GM19468 (cell line): ENCODE measurements around the gene UQCRH.

ENCODE experiments used
- ATAC-seq: cut with Tn5 transposase; IDR thresholded peaks from one replicate; pipeline ENCODE4 v1.9.1; 2021; ENCODE audit warnings: mild to moderate bottlenecking, moderate library complexity, moderate number of reproducible peaks; ENCODE audit not compliant: unreplicated experiment; ENCODE audit errors: extremely low read depth

The UQCRH gene

DNA sequence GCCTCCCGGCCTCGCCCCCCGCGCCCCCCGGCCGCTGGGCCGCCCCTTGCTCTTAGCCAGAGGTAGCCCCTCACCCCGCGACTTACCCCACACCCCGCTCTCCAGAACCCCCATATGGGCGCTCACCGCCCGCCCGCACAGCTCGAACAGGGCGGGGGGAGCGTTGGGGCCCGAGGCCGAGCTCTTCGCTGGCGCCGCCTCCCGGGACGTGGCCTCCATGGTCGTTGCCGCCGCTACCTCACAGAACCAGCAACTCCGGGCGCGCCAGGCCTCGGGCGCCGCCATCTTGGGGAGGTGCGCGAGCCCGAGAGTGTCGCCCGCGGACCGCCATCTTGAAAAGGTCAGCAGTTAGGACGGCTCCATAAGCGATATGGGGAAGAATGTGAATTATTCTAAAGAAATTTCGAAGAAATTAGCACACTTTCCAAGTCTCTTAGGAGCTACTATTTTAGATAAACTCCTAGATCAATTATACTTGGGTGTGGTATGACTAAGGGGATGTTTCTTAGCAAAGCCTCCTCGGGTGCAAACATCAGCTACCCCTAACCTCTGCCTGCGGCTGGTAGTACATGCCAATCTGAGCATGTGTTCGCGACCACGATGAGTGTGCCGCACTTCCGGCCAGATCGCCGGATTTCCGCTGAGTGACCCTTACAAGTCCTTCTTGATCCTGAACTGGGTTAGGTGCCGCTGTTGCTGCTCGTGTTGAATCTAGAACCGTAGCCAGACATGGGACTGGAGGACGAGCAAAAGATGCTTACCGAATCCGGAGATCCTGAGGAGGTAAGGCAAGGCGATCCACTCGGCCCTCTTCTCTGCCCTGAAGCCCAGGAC, at the start of gene UQCRH, which contains the start of gene LRRC41:
Gene UQCRH, plus strand, starts transcription at position 661 of the 834 bp plus-strand sequence. Its CDS starts 69 bp downstream, at position 730.
Gene LRRC41, minus strand, starts transcription at position 579 of the 834 bp plus-strand sequence. Its CDS starts 294 bp downstream, at position 285.
- peak; percentile 67 for ATAC-seq

DNA sequence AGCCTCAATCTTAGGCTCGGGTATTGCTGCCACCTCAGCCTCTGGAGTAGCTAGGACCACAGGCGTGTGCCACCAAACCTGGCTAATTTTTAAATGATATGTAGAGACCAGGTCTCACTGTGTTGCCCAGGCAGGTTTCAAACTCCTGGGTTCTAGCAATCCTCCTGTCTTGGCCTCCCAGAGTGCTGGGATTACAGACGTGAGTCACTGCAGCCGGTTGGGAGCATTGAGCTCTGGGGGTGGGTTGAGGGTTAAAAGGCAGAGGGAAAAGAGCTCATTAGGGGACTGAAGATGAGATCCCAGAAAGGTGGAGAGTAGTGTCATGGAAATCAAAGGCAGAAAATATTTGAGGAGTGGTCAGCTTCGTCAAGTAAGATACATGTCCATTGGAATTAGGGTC, 48.8 kb upstream of the UQCRH start:
- no peak for ATAC-seq

DNA sequence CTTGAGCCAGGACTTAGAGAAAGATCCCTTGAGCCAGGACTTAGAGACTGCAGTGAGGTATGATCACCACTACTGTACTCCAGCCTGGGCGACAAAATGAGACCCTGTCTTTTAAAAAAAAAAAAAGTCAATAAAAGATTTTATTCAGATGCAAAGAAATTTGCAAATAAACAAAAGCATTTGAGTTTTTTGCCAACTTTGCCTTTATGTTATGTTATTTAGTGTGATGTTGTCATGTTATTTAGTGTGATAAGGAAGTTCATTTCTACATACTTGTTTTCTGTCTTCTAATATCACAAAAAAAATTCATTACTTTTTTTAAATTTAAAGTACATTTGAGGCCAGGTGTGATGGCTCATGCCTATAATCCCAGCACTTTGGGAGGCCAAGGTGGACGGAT, 47.0 kb upstream of the UQCRH start:
- ATAC-seq = no peak

DNA sequence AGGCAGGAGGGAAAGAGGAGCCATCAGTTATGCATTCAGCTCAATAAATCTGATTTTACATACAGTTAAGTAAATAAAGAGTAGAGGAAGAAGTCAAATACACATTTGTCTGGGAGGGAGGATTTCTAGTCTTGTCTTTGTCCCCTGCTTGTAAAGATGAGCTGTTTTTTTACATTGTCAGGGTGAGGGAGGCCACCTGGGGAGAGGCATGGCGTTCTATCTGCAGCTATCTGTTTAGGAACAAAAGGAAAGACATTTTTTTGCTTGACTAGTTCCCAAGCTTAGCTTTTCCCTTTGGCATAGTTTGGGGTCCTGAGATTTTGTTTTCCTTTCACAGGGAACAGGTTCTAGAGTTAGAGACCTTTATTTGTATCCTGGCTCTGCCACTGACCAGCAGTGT, 41.0 kb upstream of the UQCRH start:
- ATAC-seq = no peak

DNA sequence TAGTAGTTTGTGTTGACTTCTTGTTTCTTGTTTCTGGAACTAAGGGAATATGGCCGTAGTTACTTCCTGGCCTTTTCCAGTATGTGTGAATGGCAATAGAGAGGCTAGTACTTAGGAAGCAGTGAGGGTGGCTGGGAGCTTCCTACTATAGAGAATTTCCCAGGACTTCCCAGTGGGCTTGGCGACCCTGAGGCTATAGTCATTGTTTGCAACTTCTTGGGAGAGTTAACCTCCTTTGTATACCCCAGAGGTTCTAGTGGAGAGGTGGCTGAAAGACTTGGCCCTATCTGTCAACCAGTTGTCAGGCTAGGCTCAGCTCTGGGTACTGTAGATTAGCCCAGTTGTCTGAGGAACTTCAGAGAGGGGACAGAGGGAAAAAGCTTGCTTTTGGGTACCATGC, 40.4 kb upstream of the UQCRH start:
- ATAC-seq = no peak

DNA sequence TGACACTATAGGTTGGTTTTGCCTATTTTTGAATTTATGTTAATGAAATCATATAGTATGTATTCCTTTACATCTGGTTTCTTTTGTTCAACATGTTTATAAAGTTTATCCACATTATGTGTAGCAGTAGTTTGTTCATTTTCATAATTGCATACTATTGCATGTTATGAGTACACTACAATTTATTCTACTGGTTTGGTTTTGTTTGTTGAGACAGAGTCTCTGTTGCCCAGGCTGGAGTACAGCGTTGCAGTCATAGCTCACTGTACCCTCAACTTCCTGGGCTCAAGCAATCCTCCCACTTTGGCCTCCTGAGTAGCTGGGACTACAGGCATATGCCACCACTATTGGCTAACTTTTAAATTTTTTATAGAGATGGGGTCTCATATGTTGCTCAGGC, 34.9 kb upstream of the UQCRH start:
- no peak for ATAC-seq

DNA sequence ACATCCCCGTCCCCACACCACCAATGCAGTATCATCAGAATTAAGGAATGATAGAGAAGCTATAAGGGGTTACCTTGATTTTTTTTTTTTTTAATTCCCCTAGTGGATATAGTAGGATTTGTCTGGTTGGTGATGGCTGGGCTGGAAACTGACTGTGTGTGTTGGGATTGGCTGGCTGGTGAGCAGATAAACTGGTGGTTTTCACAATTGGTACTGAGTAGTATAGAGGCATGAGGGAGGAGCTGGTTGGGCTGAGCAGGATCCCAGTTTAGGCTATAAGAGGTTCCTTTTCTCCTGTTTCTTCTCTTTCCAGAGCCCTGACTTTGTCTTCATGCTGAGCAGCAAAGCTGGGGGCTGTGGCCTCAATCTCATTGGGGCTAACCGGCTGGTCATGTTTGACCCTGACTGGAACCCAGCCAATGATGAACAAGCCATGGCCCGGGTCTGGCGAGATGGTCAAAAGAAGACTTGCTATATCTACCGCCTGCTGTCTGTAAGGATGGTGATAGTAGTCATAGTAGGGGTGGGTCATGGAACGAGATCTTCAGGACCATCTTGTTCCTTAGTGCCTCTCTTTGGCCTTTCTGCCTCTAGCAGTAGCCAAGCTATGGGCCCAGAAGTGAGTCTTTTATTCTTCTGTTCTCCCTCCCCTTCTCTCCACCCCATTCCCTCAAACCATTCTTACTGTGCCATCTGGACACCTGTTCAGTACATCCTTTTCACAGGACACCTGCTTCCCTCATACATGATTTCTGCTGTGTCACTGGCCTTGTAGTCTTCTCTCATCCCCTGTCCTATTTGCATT, 29.1 kb upstream of the UQCRH start:
- ATAC-seq = no peak

DNA sequence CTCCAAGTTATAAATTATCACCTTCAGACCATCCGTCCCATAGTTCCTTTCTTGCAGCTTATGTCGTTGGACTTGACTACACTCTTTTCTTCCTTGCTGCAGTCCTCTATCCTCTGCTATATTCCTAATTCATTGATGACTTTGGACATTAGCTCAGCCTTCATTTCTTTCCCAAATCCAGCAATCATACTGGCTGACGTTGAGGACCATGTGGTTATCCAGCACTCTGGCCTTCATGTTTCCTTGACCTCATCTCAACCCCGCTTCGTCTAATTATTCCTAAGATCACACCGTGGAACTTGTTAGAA, 28.5 kb upstream of the UQCRH start:
- ATAC-seq = no peak

DNA sequence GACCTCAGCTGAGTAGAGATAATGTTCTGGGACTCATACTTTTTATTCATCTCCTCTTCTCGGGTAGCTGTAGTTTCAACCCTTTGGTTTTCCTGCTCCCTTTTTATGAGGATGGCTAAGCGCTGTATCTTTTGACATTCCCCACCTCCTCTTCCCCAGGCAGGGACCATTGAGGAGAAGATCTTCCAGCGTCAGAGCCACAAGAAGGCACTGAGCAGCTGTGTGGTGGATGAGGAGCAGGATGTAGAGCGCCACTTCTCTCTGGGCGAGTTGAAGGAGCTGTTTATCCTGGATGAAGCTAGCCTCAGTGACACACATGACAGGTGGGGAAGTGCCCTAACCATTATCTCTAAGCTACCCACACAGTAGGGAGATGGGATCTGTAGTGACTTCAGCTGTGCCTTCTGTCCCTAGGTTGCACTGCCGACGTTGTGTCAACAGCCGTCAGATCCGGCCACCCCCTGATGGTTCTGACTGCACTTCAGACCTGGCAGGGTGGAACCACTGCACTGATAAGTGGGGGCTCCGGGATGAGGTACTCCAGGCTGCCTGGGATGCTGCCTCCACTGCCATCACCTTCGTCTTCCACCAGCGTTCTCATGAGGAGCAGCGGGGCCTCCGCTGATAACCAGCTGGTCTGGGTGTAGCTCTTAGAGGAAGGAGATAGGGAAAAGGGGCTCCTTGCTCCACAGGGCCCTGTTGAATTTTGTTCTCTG, 25.7 kb upstream of the UQCRH start:
- ATAC-seq = no peak

DNA sequence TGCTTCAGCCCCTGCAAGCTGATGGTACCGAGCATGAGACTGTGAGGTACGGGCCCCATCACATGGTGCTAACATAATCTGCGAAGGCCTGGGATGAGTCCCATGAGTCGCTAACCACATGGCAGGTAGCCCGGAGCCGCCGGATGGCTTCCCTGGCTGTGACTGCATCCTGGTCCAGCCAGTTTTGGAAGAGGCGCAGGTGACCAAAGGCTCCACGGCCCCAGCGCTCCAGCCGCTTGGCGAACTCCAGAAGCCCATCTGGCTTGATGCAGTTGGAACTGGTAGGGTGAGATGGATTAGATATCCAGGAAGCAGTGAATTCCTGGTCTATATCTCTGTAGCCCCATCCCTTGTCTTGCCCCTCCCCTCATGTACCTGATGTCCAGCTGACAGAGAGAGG, 24.7 kb upstream of the UQCRH start:
- no peak for ATAC-seq

DNA sequence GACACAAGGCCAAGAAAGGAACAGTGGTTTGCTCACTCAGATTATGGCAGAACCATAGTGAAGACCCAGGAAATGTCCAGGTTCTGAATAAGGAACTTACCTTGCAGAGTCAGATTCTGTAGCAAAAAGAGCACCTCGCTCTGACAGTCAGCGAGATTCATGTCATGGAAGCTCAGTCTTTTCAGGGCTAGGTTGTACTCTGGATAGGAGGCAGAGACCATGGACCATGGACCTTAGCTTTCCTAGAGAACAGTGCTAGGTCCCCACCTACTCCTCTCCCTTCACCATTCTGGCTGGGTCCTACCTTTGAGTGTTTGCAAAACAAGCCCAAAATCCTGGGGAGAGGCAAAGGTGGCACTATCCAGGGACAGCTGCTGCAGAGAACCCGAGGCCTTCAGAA, 23.4 kb upstream of the UQCRH start:
- no peak for ATAC-seq

DNA sequence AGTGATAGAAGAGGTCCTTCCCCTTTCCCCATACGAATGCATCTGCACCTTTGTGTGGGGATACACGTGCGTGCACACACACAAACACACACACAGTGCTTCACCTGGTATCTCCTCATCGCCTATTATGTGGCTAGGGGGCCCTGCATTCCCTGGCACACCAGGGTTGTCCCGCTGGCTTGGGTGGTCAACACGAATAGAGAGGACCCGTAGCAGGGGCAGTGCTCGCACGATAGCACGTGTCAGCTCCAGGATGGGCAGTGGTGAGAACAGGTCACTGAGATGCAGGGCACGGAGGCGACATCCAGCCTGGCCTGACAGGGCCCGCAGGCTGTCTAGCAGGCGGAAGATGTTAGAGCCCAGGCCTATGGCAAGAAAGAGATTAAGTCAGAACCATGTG, 22.5 kb upstream of the UQCRH start:
- ATAC-seq = no peak

DNA sequence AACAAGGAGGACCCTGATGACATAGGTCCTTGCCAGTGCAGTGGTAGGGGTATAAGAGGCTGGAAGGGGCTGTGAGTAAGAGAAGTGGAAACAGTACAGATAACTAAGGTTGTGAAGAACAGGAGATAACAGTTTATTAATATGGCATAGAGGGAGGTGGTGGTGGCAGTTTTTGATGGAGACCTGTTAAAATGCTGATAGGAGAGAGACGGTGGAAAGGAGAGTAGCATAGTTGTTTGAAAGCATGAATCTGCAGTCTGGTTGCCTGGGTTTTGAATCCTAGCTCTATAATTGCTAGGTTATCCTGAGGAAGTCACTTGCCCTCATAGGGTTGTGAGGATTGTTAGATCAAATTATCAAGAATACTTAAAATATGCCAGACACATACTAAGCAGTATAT, 19.4 kb upstream of the UQCRH start:
- no peak for ATAC-seq

DNA sequence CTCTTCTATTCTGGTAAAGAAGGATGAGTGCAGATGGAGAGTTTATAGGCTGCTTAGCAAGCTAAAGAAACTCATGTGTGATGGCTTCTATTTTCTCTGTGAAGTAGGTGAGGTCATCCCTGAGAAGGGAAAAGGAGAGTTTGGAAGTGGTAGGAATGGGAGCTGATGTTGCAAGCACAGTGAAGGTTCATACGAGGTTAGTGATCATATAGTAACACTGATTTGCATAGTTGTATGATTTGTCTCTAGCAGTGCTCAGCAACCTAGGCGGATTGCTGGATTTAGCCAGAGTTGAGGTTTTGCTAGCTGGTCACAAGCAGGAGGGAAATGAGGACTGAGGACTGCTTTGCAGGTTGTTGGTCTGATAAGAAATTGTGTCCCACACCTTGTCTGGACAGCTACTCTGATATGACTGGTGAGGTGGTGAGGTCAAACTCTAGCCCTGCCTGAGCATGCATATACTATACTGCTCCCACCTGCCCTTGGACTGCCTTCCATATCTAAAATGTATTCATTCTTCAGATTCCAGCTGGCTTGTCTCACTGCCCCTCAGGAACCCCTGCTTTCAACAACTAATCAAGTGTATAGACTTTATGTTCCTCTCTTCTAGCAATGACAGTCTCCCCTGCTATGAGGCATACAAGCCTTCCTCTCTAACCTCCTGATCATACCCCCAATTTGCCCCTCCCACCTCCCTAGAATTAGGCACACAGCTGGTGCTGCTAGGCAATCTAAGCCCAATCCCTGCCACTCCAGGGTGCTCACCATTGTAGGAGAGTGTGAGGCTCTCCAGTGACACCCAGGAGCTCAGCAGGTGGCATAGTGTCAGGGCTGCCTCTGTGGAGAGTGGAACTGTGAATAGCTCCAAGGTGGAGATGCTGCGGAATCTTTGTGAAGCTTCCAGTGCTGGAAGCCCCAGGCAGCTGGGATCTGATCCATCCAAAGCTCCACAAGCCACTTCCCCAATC, 18.6 kb upstream of the UQCRH start:
- ATAC-seq = no peak

DNA sequence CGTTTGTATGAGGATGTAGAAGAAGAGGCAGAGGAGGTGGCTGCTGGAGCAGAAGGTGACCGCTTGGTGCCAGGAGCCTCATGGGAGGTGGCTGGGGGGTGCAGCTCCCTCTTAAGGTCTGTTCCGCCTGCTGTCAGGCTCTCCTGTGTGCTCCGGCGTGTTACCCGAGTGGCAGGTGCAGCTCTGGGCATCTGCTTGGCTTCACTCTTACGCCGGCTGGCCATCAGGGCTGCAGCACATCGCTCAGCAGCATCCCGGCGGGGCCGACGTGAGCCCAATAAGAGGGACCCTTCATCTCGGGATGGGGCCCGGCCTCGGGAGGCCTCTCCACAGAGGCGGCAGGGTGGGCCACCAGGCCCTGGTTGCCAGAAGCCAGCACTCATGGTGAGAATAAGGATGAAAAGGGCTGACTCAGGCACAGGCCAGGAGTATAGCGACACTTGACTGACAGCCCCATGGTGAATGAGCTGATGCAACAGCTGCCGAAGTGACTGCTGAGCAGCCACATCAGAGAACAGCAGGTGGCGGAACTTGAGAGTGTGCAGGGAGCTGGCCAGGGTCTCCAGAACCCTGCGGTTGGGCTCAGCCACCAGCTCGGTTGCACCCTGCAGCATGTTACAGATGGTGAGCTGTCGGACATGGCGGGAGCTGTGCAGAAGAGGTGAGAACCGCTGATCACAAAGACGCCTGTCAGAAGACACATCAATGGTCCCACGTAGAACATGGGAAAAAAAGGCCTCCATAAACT, 17.6 kb upstream of the UQCRH start:
- ATAC-seq = no peak

DNA sequence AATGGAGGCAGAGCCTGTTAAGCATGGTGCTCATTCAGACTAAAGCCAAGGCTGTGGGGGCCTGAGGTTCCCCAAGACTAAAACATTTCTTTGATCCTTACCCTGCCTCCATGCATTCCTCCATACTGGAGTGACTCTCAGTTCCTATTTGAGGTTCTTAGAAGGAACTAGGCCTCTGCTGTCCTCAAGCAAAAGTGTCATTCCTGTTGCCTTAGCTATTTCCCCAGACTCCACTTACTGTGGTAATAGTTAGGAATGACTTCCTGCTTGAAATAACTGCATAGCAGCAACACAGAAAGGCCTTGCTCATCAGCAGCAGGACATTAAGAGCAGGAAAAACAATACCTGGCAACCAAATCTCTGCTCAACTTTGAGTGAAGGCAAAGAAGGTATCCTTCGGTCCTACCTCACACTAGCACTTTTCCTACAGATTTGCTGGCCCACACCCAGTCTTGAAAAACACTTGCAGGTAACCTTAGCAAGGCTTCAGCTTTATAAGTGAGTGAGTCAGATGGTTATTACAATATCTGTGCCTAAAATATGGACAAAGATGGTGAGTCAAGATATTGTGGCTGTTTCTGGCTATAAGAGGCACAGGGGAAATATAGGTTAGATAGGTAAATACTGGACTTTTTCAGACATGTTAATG, 14.9 kb upstream of the UQCRH start:
- ATAC-seq = no peak

DNA sequence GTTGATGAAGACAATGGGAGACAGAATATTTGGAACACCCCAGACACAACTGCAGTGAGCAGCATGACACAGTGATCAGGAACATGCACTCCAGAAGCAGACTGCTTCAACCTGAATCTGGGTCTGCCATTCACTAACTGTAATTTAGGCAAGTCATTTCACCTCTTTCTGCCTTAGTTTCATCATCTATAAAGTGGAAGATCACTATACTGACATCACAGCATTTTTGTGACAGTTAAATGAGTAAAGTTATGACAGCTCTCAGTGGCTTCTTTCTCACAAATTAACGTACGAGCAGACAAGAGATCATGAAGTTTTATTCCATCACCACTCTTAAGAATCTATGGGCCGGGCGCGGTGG, 14.4 kb upstream of the UQCRH start:
- no peak for ATAC-seq

DNA sequence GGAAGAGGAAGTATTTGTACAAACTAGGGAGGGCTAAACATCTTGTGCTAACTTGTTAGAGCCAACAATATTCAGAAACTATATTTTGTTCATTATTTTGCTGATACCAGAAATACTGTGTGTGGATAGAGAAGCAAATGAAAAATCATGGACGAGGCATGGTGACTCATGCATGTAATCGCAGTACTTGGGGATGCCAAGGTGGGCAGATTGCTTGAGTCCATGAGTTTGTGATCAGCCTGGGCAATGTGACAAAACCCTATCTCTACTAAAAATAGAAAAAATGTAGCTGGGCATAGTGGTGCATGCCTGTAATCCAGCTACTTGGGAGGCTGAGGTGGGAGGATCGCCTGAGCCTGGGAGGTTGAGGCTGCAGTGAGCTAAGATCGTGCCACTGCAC, 13.5 kb upstream of the UQCRH start:
- no peak for ATAC-seq

DNA sequence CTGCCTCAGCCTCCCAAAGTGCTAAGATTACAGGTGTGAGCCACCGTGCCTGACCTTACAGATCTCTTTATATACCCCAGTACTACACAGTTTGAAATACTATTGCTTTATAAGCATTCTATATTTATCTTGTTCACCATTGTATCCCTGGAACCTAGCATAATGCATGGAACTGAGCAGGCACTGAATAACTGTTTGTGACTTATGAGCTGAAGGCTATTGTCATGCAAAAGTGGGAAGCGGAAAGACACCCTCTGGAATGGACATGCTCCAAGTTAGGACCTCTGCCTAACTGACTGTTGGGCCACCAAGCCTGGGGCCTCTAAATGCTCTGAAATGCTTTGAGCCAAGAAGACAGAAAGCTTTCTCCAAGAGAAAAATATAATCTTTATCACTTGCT, 8.2 kb upstream of the UQCRH start:
- no peak for ATAC-seq
